GM12892 (cell line): ENCODE measurements around the gene COG3.

Experiments
- POLR2A ChIP-seq: IDR thresholded peaks from 2 replicates; pipeline ENCODE4 v1.6.1; 2011; ENCODE audit warnings: low read depth, low read length, control low read depth
- TAF1 ChIP-seq: IDR thresholded peaks from 2 replicates; pipeline ENCODE4 v1.6.1; 2011; ENCODE audit warnings: low read depth, mild to moderate bottlenecking, control low read depth, low read length, borderline replicate concordance

GRCh38 chr13:45500492-45501174 is 35.9 kb downstream of the COG3 start:
- TF ChIP-seq POLR2A (no peak), TAF1 (no peak)
